ENCODE measurements around the gene SMOC2. TPM values are rescaled to one million over a fixed set of nuclear protein-coding genes. Genes with fewer than 3 reads are reported as not detected.

Gene SMOC2
- polyA plus RNA-seq, 1 of the 3 experiments (the other 2 are of a cell fraction): not detected

GRCh38 chr6:168514216-168514615, 73.2 kb downstream of the SMOC2 start:
- no peak overlapping the region for H3K27ac ChIP-seq (ENCODE audit: low read depth in 2 of 2, low read length in 1 of 2)
- no peaks in the 10 kb centered on the region for H4K20me1 ChIP-seq (ENCODE audit: insufficient read depth)
- no peaks in the 10 kb centered on the region for H3K9me3 ChIP-seq
- H3K4me1 ChIP-seq (ENCODE audit: control insufficient read depth in 1 of 2, insufficient read depth in 2 of 2, low read depth in 1 of 2, low read length in 1 of 2): peaks cover 0 to 4% of the 10 kb centered on the region in 2 experiments; a peak in 1 of 4 replicates
- ChIA-PET POLR2A (no interaction called here), CTCF (interaction anchor here (0.5 kb wide), 1 partner anchor 102 kb away, joined by 3 read pairs; no protein-coding TSS in a partner anchor)
- H3K36me3 ChIP-seq (replicated peaks in 1 of 2; ENCODE audit: control insufficient read depth in 1 of 2, insufficient read depth in 2 of 2, low read length in 1 of 2): no peaks in the 10 kb centered on the region
- H3F3A ChIP-seq (replicated peaks; ENCODE audit: insufficient read depth): no peaks in the 10 kb centered on the region
- no peak overlapping the region for H3K9ac ChIP-seq
- 35% methylated on average over 9 of the region's 10 CpGs for WGBS (ENCODE audit: low lambda C conversion rate)
- TF ChIP-seq USF2 (IDR thresholded peaks at IDR 0.05; ENCODE audit: borderline replicate concordance, low read depth, low read length) (no peak), TAF1 (IDR thresholded peaks at IDR 0.05; ENCODE audit: borderline replicate concordance, low read depth, low read length) (no peak), PBX3 (IDR thresholded peaks at IDR 0.05) (no peak), EP300 (IDR thresholded peaks at IDR 0.05; ENCODE audit: borderline replicate concordance in 1 of 2, low read depth in 1 of 2, low read length in 1 of 2) (no peak), ELF1 (IDR thresholded peaks at IDR 0.05) (no peak), MXI1 (IDR thresholded peaks at IDR 0.05; ENCODE audit: low read depth, low read length) (no peak), TCF12 (IDR thresholded peaks at IDR 0.05) (no peak), JUND (IDR thresholded peaks at IDR 0.05) (no peak), FOXJ3 (CRISPR knock-in tag; IDR thresholded peaks at IDR 0.05) (no peak), RXRA (IDR thresholded peaks at IDR 0.05; ENCODE audit: borderline replicate concordance, low read depth) (no peak), REST (IDR thresholded peaks at IDR 0.05; ENCODE audit: low read depth, low read length) (no peak), FOSL2 (IDR thresholded peaks at IDR 0.05; ENCODE audit: borderline replicate concordance, low read depth) (no peak), RCOR1 (IDR thresholded peaks at IDR 0.05; ENCODE audit: low read length) (no peak), NRF1 (IDR thresholded peaks at IDR 0.05; ENCODE audit: low read depth, low read length) (no peak), TEAD4 (IDR thresholded peaks at IDR 0.05; ENCODE audit: borderline replicate concordance, insufficient read depth) (no peak)
- TF ChIP-seq, protein P1, sequence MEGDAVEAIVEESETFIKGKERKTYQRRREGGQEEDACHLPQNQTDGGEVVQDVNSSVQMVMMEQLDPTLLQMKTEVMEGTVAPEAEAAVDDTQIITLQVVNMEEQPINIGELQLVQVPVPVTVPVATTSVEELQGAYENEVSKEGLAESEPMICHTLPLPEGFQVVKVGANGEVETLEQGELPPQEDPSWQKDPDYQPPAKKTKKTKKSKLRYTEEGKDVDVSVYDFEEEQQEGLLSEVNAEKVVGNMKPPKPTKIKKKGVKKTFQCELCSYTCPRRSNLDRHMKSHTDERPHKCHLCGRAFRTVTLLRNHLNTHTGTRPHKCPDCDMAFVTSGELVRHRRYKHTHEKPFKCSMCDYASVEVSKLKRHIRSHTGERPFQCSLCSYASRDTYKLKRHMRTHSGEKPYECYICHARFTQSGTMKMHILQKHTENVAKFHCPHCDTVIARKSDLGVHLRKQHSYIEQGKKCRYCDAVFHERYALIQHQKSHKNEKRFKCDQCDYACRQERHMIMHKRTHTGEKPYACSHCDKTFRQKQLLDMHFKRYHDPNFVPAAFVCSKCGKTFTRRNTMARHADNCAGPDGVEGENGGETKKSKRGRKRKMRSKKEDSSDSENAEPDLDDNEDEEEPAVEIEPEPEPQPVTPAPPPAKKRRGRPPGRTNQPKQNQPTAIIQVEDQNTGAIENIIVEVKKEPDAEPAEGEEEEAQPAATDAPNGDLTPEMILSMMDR (IDR thresholded peaks at IDR 0.05): no peak
- TF ChIP-seq, protein P2, sequence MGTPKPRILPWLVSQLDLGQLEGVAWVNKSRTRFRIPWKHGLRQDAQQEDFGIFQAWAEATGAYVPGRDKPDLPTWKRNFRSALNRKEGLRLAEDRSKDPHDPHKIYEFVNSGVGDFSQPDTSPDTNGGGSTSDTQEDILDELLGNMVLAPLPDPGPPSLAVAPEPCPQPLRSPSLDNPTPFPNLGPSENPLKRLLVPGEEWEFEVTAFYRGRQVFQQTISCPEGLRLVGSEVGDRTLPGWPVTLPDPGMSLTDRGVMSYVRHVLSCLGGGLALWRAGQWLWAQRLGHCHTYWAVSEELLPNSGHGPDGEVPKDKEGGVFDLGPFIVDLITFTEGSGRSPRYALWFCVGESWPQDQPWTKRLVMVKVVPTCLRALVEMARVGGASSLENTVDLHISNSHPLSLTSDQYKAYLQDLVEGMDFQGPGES (IDR thresholded peaks at IDR 0.05; ENCODE audit: low read depth, low read length): no peak
- no peaks in the 10 kb centered on the region for H3K9me2 ChIP-seq
- H3K27me3 ChIP-seq (ENCODE audit: insufficient read depth): no peaks in the 10 kb centered on the region
- no peaks in the 10 kb centered on the region for H3K79me2 ChIP-seq (ENCODE audit: insufficient read depth)
- no peak overlapping the region for H3K4me2 ChIP-seq
- no peak overlapping the region for H2AFZ ChIP-seq (ENCODE audit: low read depth)
- DNase-seq: peak; percentile 62
- no peak overlapping the region for H3K4me3 ChIP-seq (ENCODE audit: low read depth in 2 of 2, low read length in 1 of 2)
